GM19452 (cell line): ENCODE measurements around the gene WASF2.

Experiments used
- ATAC-seq: cut with Tn5 transposase; IDR thresholded peaks from one replicate; pipeline ENCODE4 v1.9.1; 2021; ENCODE audit not compliant: unreplicated experiment

WASF2 gene

DNA sequence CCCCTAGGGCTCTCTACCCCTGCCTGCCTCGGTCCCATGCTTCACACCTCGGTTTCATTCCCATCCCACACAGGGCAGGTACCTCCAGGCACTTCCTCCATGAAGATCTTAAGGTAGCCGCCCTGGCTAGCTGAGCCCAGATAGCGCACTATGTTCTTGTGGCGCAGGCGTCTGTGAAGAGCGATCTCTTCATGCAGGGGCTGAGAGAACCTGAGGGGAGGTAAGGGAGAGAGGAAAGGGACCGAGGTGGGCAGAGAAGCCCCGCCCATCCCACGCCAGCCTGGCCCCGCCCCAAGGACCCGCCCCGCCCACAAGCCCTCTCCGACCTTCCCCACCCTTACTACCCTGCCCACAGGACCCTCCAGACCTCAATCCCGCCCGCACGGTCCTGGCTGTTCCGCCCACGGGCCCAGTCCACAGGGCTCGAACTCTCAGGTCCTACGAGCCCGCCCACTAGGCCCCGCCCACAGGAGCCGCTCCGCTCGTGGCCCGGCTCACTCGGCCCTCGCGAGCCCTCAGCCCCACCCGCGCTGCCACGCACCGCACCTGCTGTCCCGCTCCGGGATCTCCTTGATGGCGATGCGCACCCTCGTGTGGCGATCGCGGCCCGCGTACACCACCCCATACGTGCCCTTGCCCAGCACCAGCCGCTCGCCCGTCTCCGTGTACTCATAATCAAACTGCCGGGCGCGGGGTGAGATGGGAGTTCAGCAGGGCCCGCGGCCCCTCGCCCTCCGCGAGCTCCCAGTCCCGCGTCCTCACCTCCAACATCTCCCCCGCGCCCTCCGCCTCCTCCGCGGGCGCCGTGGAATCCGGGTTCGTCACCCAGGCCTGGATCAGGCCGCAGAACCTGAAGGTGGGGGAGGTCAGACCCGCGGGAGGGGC lies 129.6 kb downstream of the WASF2 start:
- ATAC-seq = no peak

GRCh38 chr1:27359822-27360158 lies 130.2 kb downstream of the WASF2 start:
- no peak for ATAC-seq

GRCh38 chr1:27358928-27359313 lies 131.0 kb downstream of the WASF2 start:
- no peak for ATAC-seq

GRCh38 chr1:27358038-27358927 lies 131.7 kb downstream of the WASF2 start:
- ATAC-seq = no peak

- peak; percentile 47 for ATAC-seq
These were observed 132.5 kb downstream of the WASF2 start for GRCh38 chr1:27357281-27358037.

DNA sequence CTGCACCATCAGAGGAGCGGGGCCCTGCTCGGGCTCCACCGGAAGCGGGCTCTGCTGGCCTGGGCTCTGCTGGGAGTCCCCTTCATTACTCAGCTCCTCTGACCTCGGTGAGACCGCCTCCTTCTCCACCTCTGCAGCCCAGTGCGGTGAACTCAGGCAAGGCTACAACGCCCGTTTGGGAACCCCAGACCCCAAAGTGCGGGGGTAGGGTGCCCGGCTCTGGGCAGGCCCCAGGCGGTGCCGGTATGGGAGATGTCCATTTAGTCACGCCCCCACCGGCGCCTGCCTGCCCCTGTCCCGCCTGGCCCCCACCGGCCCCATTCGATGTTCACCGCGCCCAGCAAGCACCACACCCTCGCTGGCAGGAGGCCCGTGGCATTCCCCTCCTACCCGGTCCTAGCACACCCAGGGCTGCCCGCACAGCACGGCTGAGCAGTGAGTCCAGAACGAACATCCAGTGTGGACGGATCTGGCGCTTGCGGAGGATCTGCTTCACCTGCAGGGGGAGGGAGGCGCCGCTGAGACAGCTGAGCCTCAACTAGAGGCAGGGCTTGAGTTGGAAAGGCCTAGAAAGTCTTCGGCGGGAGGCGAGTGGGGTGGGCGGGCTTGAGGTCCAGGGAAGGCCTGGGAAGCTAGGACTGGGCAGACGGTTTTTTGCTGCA lies 133.2 kb downstream of the WASF2 start:
- no peak for ATAC-seq

DNA sequence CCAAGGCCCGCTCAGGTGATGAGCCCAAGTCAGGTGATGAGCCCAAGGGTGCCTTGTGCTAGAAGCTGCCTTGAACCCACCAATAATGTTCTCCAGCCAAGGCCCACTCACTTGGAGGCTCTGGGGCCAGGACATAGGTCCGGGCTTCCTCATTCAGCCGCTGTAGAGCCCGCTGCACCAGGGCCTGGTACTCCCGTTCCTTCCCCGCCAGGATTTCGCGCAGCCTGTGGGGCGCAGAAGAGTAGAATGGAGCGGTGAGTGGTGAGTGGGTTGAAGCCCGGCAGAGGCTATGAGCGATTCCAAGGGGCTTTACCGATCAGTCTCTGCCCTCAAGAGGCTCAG lies 133.7 kb downstream of the WASF2 start:
- no peak for ATAC-seq

- no peak for ATAC-seq
These were observed 134.3 kb downstream of the WASF2 start for GRCh38 chr1:27355683-27356082.
